ENCODE measurements around the gene GREM2.

GREM2 gene

DNA sequence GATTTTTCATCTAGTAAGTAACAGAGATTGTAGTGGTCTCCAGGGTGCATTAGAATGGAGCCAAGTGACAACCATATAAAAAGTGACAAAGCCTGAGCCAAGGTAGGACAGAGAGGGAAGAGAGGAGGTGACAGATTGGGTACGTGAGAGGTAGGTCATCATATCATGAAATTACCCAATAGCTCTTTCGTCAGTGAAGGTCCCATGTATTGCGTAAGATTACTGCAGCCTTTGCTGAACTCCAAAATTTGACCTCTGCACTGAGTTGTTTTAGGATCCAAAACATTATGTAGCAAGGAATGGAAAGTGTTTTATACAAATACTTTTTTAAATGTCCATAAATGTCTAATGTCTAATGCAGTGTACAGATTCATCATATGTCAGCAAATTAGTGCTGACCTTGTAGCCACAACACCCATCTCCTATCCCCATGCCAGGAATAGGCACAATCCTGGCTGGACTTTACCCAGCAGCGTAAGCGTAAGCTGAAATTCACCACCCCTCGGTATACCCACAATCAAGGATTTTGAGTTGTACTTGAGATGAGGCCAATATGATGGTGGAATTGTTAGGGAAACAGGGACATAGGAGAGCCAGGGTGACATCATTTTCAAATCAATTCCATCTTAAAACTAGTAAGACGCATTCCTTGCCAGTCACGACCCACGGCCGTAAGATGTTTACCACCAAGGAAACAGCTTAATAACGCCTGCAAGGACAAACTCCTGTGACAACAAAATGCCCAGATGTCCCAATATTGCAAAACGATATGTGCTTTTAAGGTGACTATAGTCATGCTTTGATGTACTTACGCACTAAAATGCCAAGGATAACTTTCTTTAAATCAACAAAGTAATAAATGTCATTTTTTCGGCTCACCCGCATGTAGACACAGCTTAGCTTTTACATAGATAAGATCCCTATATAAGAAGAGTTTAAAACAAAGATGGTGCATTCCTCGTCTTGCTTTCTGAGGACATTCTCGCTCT, 38.1 kb upstream of the GREM2 start:
- TF ChIP-seq, protein P1, sequence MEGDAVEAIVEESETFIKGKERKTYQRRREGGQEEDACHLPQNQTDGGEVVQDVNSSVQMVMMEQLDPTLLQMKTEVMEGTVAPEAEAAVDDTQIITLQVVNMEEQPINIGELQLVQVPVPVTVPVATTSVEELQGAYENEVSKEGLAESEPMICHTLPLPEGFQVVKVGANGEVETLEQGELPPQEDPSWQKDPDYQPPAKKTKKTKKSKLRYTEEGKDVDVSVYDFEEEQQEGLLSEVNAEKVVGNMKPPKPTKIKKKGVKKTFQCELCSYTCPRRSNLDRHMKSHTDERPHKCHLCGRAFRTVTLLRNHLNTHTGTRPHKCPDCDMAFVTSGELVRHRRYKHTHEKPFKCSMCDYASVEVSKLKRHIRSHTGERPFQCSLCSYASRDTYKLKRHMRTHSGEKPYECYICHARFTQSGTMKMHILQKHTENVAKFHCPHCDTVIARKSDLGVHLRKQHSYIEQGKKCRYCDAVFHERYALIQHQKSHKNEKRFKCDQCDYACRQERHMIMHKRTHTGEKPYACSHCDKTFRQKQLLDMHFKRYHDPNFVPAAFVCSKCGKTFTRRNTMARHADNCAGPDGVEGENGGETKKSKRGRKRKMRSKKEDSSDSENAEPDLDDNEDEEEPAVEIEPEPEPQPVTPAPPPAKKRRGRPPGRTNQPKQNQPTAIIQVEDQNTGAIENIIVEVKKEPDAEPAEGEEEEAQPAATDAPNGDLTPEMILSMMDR (IDR thresholded peaks at IDR 0.05; ENCODE audit: insufficient read depth, low read length), result no peak
- TF ChIP-seq POLR2AphosphoS5 (IDR thresholded peaks at IDR 0.05; ENCODE audit: low read depth) (no peak), GABPA (IDR thresholded peaks at IDR 0.05; ENCODE audit: low read depth) (no peak), SPI1 (IDR thresholded peaks at IDR 0.05; ENCODE audit: borderline replicate concordance, low read depth) (no peak)
- TF ChIP-seq, protein P2, sequence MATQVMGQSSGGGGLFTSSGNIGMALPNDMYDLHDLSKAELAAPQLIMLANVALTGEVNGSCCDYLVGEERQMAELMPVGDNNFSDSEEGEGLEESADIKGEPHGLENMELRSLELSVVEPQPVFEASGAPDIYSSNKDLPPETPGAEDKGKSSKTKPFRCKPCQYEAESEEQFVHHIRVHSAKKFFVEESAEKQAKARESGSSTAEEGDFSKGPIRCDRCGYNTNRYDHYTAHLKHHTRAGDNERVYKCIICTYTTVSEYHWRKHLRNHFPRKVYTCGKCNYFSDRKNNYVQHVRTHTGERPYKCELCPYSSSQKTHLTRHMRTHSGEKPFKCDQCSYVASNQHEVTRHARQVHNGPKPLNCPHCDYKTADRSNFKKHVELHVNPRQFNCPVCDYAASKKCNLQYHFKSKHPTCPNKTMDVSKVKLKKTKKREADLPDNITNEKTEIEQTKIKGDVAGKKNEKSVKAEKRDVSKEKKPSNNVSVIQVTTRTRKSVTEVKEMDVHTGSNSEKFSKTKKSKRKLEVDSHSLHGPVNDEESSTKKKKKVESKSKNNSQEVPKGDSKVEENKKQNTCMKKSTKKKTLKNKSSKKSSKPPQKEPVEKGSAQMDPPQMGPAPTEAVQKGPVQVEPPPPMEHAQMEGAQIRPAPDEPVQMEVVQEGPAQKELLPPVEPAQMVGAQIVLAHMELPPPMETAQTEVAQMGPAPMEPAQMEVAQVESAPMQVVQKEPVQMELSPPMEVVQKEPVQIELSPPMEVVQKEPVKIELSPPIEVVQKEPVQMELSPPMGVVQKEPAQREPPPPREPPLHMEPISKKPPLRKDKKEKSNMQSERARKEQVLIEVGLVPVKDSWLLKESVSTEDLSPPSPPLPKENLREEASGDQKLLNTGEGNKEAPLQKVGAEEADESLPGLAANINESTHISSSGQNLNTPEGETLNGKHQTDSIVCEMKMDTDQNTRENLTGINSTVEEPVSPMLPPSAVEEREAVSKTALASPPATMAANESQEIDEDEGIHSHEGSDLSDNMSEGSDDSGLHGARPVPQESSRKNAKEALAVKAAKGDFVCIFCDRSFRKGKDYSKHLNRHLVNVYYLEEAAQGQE (IDR thresholded peaks at IDR 0.05; ENCODE audit: insufficient replicate concordance, low read depth), result no peak
- Histone ChIP-seq H3K4me3 (replicated peaks; ENCODE audit: insufficient read depth, low read length) (no peak overlapping the region), H3K27ac (replicated peaks) (no peak overlapping the region), H3K27me3 (ENCODE audit: insufficient read depth, poor library complexity, severe bottlenecking) (no peaks in the 10 kb centered on the region)
- no peak for DNase-seq (ENCODE audit: low read depth in 1 of 2, low spot score in 1 of 2)

DNA sequence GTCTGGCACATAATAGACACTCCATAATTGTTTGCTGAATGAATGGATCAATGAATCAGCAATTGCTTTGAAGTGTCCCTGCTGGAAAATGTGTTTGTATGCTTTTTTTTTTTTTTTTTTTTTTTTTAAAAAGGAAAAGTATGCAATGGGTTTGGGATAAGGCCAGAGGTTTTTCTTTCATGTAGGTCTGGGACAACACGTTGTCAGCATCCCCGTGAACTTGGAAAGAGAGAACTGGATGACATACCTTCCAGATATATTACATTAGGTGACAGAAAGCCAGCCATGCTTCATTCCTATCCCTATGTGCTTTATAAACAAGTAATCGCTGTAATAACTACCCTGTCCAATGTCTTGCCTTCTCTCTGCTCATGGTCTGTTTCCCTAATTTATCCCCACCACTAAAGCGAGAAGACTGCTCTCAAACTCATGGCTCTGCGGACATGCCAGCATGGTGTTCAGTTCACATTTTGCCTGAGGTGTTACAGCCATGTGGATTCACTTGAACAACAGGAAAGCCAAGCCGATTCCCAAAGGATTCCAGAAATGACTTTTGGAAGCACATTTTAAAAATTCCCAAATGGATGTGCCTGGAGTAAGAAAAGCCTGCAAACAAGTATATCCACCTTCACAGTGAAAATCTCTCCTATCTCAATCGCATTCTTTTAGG, 34.8 kb upstream of the GREM2 start:
- no peak for DNase-seq (ENCODE audit: low read depth in 1 of 2, low spot score in 1 of 2)
- H3K27me3 ChIP-seq (ENCODE audit: insufficient read depth, poor library complexity, severe bottlenecking), result no peaks in the 10 kb centered on the region
- no peak overlapping the region for H3K27ac ChIP-seq (replicated peaks)
- TF ChIP-seq SPI1 (IDR thresholded peaks at IDR 0.05; ENCODE audit: borderline replicate concordance, low read depth), result no peak
- TF ChIP-seq POLR2AphosphoS5 (IDR thresholded peaks at IDR 0.05; ENCODE audit: low read depth), result no peak
- TF ChIP-seq, protein P2 (IDR thresholded peaks at IDR 0.05; ENCODE audit: insufficient replicate concordance, low read depth), result no peak
- TF ChIP-seq, protein P1 (IDR thresholded peaks at IDR 0.05; ENCODE audit: insufficient read depth, low read length), result no peak
- TF ChIP-seq GABPA (IDR thresholded peaks at IDR 0.05; ENCODE audit: low read depth), result no peak
- no peak overlapping the region for H3K4me3 ChIP-seq (replicated peaks; ENCODE audit: insufficient read depth, low read length)

DNA sequence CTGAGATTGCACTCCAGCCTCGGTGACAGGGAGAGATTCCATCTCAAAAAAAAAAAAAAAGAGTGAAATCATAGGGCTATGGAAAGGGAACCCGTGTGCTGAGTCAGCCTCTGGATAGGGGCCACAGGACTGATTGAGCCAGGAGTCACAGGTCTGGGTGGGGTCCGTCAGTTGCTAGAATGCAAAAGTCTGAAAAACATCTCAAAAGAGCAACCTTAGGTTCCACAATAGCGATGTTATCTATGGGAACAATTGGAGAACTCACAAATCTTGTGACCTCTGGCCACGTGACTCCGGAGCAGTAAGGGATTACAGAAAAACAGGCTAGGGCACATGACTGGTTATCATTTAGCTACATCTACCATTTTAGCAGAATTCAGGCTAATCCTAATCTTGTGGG, 32.8 kb upstream of the GREM2 start:
- Histone ChIP-seq H3K27ac (replicated peaks) (no peak overlapping the region), H3K4me3 (replicated peaks; ENCODE audit: insufficient read depth, low read length) (no peak overlapping the region), H3K27me3 (ENCODE audit: insufficient read depth, poor library complexity, severe bottlenecking) (no peaks in the 10 kb centered on the region)
- DNase-seq (ENCODE audit: low read depth in 1 of 2, low spot score in 1 of 2), result no peak
- TF ChIP-seq SPI1 (IDR thresholded peaks at IDR 0.05; ENCODE audit: borderline replicate concordance, low read depth) (no peak), GABPA (IDR thresholded peaks at IDR 0.05; ENCODE audit: low read depth) (no peak), POLR2AphosphoS5 (IDR thresholded peaks at IDR 0.05; ENCODE audit: low read depth) (no peak)
- TF ChIP-seq, protein P2 (IDR thresholded peaks at IDR 0.05; ENCODE audit: insufficient replicate concordance, low read depth), result no peak
- TF ChIP-seq, protein P1 (IDR thresholded peaks at IDR 0.05; ENCODE audit: insufficient read depth, low read length), result no peak

Measured in HL-60 (cell line).